ENCODE measurements around the gene AQP1.

AQP1 gene

DNA sequence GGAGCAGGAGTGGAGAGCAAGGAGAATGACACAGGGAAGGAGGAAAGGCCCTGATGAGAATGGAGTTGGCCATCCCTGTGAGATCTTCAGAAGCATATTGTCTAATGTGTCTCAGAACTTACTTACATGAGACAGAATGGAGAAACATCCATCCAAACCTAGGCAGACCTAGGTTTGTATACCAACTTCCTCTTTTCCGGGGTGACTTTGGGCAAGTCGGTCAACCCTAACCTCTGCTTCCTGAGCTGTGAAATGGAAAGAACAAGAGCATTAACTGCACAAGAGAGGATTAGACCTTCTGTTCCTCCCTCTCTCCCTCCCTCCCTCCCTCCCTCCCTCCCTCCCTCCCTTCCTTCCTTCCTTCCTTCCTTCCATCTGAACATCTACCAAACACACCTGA, 56.6 kb downstream of the AQP1 start:
- no peak for DNase-seq
- H3K27me3 ChIP-seq (ENCODE audit: insufficient read depth, low read depth, severe bottlenecking), result no peaks in the 10 kb centered on the region
- H3K9me3 ChIP-seq (ENCODE audit: severe bottlenecking), result no peaks in the 10 kb centered on the region

DNA sequence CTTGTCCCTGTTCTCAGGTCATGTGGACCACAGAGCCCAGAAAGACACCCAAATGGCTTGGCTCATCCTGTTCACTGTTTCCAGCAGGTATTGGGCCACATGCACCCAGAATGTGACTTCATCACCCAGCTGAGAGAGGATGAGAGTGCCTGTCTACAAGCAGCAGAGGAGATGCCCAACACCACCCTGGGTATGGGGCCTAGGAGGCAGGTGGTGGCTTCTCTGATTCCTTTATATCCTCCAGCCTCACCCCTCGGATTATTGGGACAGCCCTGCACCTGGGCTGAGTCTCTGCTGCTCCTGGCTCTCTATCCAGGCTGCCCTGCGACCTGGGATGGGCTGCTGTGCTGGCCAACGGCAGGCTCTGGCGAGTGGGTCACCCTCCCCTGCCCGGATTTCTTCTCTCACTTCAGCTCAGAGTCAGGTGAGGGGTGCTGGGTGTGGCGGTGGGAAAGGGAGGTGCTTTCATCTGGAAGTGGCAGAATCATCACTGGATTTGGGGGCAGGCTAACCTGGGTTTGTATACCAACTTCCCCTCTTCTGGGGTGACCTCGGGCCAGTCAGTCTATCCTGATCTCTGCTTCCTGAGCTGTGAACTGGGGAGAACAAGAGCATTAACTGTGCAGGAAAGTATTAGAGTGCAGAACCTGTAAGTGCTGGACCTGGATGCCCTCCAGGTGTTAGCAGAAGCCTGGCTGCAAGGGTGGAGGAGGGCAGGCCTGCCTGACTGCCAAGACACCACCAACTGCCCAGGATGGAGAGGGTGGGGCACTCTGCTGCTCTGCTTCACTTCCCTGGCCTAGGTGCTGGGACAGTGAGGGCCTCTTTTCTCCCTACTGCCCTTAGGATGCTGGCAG, 57.3 kb downstream of the AQP1 start:
- Histone ChIP-seq H3K9me3 (ENCODE audit: severe bottlenecking) (no peaks in the 10 kb centered on the region), H3K36me3 (no peaks in the 10 kb centered on the region), H3K4me3 (ENCODE audit: low read depth, low read length) (no peak overlapping the region), H3K27me3 (ENCODE audit: insufficient read depth, low read depth, severe bottlenecking) (no peaks in the 10 kb centered on the region), H3K27ac (no peak overlapping the region)
- DNase-seq, result no peak
- TF ChIP-seq, protein P1, sequence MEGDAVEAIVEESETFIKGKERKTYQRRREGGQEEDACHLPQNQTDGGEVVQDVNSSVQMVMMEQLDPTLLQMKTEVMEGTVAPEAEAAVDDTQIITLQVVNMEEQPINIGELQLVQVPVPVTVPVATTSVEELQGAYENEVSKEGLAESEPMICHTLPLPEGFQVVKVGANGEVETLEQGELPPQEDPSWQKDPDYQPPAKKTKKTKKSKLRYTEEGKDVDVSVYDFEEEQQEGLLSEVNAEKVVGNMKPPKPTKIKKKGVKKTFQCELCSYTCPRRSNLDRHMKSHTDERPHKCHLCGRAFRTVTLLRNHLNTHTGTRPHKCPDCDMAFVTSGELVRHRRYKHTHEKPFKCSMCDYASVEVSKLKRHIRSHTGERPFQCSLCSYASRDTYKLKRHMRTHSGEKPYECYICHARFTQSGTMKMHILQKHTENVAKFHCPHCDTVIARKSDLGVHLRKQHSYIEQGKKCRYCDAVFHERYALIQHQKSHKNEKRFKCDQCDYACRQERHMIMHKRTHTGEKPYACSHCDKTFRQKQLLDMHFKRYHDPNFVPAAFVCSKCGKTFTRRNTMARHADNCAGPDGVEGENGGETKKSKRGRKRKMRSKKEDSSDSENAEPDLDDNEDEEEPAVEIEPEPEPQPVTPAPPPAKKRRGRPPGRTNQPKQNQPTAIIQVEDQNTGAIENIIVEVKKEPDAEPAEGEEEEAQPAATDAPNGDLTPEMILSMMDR (IDR thresholded peaks at IDR 0.05; ENCODE audit: low read depth, low read length), result no peak

More for the DNA sequence above, 56.6 kb downstream of the AQP1 start:
- TF ChIP-seq, protein P1 (IDR thresholded peaks at IDR 0.05; ENCODE audit: low read depth, low read length), result no peak
- H3K27ac ChIP-seq, result no peak overlapping the region
- H3K36me3 ChIP-seq, result no peaks in the 10 kb centered on the region
- H3K4me3 ChIP-seq (ENCODE audit: low read depth, low read length), result no peak overlapping the region

DNA sequence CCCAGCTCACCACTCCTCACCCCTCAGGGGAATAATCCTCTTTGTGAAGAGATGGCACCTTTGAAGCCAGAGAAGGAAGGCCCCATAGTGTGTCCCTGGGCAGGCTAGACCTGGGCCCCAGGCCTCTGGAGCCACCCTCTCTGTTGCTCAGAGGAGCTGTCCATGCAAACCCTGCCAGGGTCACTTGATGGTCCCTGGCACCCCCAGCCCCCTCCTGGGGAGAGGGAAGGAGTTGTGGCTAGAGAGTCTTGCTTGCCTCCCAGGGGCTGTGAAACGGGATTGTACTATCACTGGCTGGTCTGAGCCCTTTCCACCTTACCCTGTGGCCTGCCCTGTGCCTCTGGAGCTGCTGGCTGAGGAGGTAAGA, 57.9 kb downstream of the AQP1 start:
- no peak overlapping the region for H3K4me3 ChIP-seq (ENCODE audit: low read depth, low read length)
- no peak for DNase-seq
- no peak overlapping the region for H3K27ac ChIP-seq
- no peaks in the 10 kb centered on the region for H3K36me3 ChIP-seq
- TF ChIP-seq, protein P1 (IDR thresholded peaks at IDR 0.05; ENCODE audit: low read depth, low read length), result no peak
- no peaks in the 10 kb centered on the region for H3K27me3 ChIP-seq (ENCODE audit: insufficient read depth, low read depth, severe bottlenecking)
- H3K9me3 ChIP-seq (ENCODE audit: severe bottlenecking), result no peaks in the 10 kb centered on the region

- Histone ChIP-seq H3K36me3 (no peaks in the 10 kb centered on the region), H3K27me3 (ENCODE audit: insufficient read depth, low read depth, severe bottlenecking) (no peaks in the 10 kb centered on the region), H3K9me3 (ENCODE audit: severe bottlenecking) (no peaks in the 10 kb centered on the region), H3K27ac (no peak overlapping the region), H3K4me3 (ENCODE audit: low read depth, low read length) (no peak overlapping the region)
- TF ChIP-seq, protein P1 (IDR thresholded peaks at IDR 0.05; ENCODE audit: low read depth, low read length), result no peak
- DNase-seq, result no peak
These were observed 58.4 kb downstream of the AQP1 start for GRCh38 chr7:30970074-30970473.

GRCh38 chr7:30970594-30971094, 59.0 kb downstream of the AQP1 start:
- Histone ChIP-seq H3K36me3 (no peaks in the 10 kb centered on the region), H3K4me3 (ENCODE audit: low read depth, low read length) (no peak overlapping the region), H3K27me3 (ENCODE audit: insufficient read depth, low read depth, severe bottlenecking) (no peaks in the 10 kb centered on the region), H3K9me3 (ENCODE audit: severe bottlenecking) (no peaks in the 10 kb centered on the region), H3K27ac (no peak overlapping the region)
- no peak for DNase-seq
- TF ChIP-seq, protein P1 (IDR thresholded peaks at IDR 0.05; ENCODE audit: low read depth, low read length), result no peak
